HG02973 (cell line): ENCODE data around the gene LDLR.

ENCODE experiments used
- ATAC-seq: cut with Tn5 transposase; IDR thresholded peaks from one replicate; pipeline ENCODE4 v1.9.1; 2021; ENCODE audit warnings: moderate library complexity; ENCODE audit not compliant: unreplicated experiment

Gene LDLR

GRCh38 chr19:11089254-11090013, at the start of gene LDLR:
Gene LDLR (plus strand): TSS chr19:11089463. CDS start chr19:11089549, 86 bp downstream.
- ATAC-seq, result no peak

GRCh38 chr19:11041194-11041593, 48.1 kb upstream of the LDLR start:
- ATAC-seq, result no peak

GRCh38 chr19:11041966-11042627, 47.2 kb upstream of the LDLR start:
- no peak for ATAC-seq

GRCh38 chr19:11044431-11044830, 44.8 kb upstream of the LDLR start:
- ATAC-seq, result no peak

- ATAC-seq, result no peak
These were observed 43.7 kb upstream of the LDLR start for GRCh38 chr19:11045536-11045935.

GRCh38 chr19:11046605-11047354, 42.5 kb upstream of the LDLR start:
- no peak for ATAC-seq

- no peak for ATAC-seq
These were observed 41.4 kb upstream of the LDLR start for GRCh38 chr19:11047866-11048265.

GRCh38 chr19:11050323-11051114, 38.7 kb upstream of the LDLR start:
- no peak for ATAC-seq

- ATAC-seq, result no peak
These were observed 35.5 kb upstream of the LDLR start for GRCh38 chr19:11053817-11054195.

- no peak for ATAC-seq
These were observed 35.1 kb upstream of the LDLR start for GRCh38 chr19:11054200-11054599.

GRCh38 chr19:11054628-11055027, 34.6 kb upstream of the LDLR start:
- no peak for ATAC-seq

GRCh38 chr19:11058246-11059030, 30.8 kb upstream of the LDLR start:
- ATAC-seq, result no peak

GRCh38 chr19:11059511-11060358, 29.5 kb upstream of the LDLR start:
- ATAC-seq, result no peak

- ATAC-seq, result no peak
These were observed 27.3 kb upstream of the LDLR start for GRCh38 chr19:11061952-11062351.

- no peak for ATAC-seq
These were observed 25.8 kb upstream of the LDLR start for GRCh38 chr19:11063434-11063833.

- ATAC-seq, result no peak
These were observed 24.4 kb upstream of the LDLR start for GRCh38 chr19:11064831-11065303.

GRCh38 chr19:11066326-11066725, 22.9 kb upstream of the LDLR start:
- ATAC-seq, result no peak

GRCh38 chr19:11067356-11068113, 21.7 kb upstream of the LDLR start:
- no peak for ATAC-seq
